GM21447 (cell line): ENCODE data around the gene IL23R.

Source experiments
- ATAC-seq: cut with Tn5 transposase; IDR thresholded peaks from one replicate; pipeline ENCODE4 v1.9.1; 2021; ENCODE audit not compliant: unreplicated experiment

Gene IL23R

DNA sequence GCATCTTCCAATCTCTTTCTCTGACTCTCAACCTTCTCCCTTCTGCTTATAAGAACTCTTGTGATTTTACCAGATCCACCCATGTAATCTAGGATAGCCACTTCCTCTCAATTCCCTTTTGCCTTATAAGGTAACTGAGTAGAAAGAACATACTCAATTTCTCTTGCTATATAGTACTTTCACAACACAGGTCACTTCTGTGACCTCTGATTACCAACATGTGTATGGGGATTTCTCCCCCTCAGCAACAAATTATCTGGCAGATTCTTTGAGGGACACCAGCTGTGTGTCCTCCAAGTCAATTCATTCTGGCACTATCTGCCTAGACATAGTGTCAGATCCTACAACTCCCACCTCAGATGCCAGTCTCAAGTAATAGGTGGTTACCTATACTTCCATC lies 62.5 kb downstream of the IL23R start:
- peak; percentile 58 for ATAC-seq

GRCh38 chr1:67230539-67230938 lies 64.3 kb downstream of the IL23R start:
- no peak for ATAC-seq

- no peak for ATAC-seq
Measured at GRCh38 chr1:67236277-67236676, 70.0 kb downstream of the IL23R start.

DNA sequence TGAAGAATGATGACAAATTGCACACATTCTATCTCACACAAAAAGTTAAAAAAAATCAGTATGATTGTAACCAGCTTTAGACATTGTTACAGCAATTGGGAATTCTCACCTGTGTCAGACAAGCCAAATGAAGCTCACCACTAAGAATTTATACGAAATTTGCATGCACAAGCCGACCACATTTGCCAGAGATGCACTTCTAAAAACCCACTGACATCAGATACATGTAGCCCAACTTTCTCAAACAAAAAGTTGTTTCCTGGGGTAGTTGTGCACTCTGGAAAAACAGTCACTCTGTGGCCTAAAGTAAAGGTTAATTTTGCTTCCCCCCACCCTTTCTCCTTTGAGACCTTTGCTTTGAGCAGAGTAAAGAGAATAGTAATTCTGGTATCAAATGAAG lies 73.5 kb downstream of the IL23R start:
- no peak for ATAC-seq

- no peak for ATAC-seq
Measured at GRCh38 chr1:67241200-67241746, 75.0 kb downstream of the IL23R start.

DNA sequence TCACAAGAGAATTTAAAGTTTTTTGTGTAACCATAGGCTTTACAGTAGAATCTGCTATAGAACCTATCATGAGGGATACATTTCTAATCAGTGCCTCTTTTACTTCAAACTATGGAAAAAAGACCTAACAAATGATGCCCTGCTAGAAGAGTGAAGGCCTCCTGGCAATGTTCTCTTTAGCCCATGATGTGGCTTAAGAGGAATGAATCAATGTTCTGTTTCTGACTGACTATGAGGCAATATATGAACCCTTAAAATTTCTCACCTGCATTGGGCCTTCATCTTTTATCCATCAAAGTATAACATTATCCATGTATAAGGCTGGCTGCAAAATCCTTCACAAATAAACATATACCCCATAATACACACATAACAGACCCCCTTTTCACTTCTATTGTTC lies 75.8 kb downstream of the IL23R start:
- no peak for ATAC-seq

DNA sequence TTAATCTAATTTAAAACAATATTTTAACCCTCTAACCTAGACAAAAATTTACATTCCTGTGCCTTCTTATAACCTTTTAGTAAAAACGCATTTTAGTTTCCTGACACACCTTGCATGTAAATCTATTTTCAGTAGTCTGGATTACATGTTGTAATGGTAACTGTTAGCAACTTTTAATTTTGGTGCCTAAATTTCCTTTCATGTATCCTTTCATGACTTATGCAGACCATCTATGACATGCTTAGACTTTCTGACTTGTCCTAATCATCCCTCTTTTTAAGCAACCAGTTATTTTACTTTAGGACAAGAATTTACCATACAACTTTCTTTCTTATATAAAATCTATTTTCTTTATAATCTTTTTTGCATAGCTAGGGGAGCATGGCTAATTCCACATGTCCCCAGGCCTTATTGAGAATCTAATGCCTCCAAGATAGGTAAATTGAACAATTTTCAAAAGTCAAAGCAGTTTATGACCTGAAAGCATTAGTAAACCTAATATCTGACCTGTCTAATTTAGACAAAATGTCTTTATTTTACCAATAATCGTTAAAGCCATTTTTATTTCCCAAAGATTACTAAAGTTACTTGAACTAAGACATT lies 83.9 kb downstream of the IL23R start:
- no peak for ATAC-seq

DNA sequence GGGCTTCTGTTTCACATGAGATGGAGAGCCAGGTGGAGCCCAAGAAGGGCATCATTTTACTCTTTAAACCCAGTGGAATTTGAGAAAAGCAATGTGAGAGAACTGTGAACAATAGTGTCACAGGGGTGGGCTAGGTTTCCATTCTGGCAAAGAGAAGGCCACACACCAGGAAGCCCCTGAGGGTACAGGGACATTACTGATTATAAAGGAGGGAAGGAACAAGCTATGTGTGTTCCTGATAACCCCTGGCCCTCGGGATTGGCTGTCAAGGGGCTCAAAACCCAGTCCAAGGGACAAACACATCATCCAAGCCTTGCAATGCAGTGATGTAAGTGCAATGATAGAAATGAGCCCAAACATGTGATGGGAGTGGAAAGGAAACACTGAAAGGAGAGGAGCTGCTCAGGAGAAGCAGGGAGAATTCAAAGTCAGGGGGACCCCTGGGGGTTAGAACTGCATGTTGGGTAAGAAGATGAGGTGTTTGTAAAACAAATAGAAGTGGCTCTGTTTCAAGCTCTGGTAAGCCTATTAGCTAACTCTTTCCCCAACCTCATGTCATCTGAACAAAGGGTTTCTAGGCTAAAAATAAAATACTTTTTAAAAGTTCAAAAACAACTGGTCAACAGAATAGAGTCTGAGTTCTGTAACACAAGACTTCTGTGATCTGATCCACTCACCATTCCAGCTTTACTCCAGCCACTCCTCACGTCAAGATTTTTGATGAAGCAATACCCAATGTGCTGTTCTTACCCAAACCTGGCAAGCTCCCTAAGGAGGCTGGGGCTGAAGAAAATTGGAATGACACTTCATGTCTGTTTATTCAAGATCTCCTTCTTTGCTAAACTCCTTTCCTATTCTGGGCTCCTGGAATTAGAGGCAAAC lies 90.3 kb downstream of the IL23R start:
- no peak for ATAC-seq

DNA sequence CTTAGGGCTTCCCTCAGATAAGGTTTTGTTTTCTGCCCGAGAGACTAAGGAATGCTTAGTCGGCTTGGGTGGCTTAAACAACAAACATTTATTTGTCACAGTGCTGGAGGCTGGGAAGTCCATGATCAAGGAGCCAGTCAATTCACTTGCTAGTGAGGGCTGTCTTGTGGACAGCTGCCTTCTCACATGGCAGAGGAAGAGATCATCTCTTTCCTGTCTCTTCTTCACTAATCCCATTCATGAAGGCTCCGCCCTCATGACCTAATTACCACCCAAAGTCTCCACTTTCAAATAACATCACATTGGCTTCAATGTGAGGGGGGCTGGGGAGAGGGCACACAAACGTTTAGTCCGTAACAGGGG lies 90.9 kb downstream of the IL23R start:
- no peak for ATAC-seq

DNA sequence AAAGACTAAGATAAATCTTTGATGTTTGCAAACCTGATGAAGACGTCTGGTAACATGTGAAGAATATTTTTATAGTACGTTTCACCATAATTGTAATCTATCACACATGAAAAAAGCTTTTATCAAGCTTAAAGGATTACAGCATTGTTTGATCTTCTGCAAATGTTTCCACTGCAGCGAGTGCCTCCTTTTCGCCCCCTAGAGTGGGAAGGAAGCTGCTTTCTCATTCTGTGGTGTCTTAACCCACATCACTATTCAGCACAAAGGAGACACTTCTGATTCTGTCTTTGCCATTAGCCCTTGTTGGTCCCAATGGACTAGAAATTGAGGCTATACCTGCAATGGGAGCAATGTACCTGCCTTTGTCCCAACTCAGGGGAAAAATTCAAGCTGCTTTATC lies 95.4 kb downstream of the IL23R start:
- ATAC-seq, result no peak

DNA sequence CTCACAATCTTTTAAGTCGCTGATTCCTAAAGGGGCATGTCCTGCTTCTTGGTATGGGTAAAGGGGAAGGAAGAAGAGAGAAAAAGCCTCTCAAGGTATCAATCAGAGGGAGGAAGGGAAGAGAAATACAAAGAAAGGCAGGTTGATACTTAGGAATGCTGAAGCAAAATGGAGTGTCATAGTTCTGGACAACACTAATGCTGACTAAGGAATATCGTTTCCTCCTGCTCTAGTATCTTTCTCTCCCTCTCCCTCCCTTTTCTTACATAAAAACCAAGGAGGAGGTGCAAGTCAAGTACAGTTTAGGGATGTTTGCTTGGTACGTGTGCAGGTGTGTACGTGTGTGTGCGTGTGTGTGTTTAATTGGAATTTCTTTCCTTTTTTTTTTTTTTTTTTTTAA lies 96.5 kb downstream of the IL23R start:
- ATAC-seq, result no peak

DNA sequence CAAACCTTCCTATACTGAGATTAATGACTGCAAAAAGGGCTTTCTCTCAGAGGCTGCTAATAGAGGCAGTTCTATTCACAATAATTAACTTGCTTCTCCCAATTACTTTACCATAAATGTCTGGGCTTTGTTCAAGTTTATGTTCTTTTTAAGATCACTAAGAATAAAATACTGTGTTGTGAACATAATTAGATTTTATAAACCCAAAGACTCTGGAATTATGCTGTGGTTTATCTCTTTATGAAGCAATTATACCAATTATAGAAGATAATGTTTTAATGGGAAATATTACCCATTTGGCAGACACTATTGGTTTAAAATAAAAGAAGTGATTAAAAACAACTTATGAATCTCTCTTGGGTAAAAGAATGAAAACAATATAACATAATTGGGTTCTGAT lies 97.9 kb downstream of the IL23R start:
- no peak for ATAC-seq

DNA sequence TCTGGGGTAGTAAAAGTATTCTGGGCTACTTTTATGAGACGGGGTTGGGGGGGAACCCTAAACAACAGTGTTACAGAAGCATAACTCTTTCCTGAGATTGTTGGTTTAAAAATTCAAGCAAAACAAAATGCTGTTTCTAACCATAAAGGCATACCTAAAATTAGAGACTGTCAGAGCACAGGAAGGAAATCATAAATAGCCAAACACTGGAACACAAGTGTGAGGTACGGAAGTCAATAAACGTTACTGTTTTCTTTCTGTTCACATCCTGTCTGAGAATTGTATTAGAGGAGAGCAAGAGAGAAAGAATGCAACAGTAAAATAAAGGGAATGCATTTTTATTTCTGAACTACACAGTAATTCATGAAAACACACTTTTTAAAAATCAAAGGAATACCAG lies 98.6 kb downstream of the IL23R start:
- ATAC-seq, result peak; percentile 71

GRCh38 chr1:67269061-67269460 lies 102.8 kb downstream of the IL23R start:
- ATAC-seq, result no peak

GRCh38 chr1:67270541-67270940 lies 104.3 kb downstream of the IL23R start:
- no peak for ATAC-seq

- ATAC-seq, result no peak
Measured at GRCh38 chr1:67273591-67273990, 107.3 kb downstream of the IL23R start.

DNA sequence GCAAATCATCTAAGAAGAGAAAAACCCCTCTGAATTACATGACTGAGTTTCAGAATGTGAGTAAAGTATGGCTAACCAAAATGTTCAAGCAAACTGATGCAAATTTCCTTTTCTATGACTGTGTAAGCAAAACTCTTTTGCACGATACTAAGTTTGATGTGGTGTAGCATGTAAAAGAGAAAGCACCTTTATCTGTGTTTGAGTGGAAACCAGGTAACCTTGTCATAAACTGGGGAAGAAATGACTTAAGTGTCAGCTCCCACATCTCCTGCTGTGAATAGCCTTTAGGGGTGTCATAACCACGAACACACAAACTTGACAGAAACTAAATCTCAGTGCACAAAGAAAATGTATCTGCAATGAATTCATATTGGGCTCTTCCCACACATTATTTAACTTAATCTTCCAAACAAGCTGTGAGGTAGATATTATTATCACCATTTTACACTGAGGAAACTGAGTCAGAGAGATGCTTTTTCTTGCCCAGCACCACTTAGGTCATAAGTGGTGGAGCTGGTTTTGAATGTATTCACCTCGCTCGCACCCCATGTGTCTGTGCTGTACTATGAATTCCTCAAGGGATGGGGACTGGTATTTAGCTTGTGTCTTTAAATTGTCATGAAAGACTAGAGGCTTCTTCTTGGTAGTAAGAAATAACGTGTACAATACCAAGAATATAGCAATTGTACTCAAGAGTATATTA lies 108.5 kb downstream of the IL23R start:
- peak; percentile 60 for ATAC-seq

DNA sequence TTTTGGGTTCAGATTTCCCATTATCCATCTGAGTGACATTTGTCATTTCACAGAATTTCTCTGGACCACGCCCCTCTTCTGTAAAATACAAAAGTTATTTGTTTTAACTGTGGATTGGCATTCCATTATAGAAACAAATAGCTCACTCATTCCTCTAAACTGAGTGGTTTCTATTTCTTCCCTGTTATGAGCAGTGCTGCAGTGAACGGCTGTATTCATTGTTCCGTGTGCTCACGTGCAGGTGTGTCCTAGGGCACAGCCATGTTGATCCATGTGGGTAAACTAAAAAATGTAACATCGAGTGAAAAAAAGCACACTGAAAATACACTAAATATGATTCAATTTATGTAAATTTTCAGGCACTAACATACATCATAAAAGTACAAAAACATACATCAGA lies 114.4 kb downstream of the IL23R start:
- ATAC-seq, result no peak

- ATAC-seq, result no peak
Measured at GRCh38 chr1:67281244-67281643, 115.0 kb downstream of the IL23R start.

GRCh38 chr1:67285780-67286488 lies 119.7 kb downstream of the IL23R start:
- ATAC-seq, result peak; percentile 80

DNA sequence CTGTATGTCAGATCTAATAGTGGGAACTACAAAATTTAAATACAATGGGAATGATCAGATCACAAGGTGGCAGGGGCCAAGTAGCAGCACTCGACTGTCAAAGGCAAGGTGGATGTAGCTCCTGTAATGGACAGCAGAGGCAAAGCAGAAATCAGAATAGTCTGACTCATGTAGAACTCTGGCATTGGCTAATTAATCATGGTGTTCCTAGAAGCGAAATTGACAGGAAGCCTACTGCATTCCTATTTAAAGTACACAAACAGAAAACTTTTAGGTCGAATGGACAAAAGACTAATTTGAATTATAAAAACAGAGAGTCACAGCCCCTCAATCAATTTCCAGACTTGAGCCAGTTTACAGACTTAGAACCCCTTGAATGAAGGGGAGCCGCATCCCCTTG lies 124.0 kb downstream of the IL23R start:
- ATAC-seq, result no peak
